ENCODE data around the gene COPRS.

Gene COPRS, protein sequence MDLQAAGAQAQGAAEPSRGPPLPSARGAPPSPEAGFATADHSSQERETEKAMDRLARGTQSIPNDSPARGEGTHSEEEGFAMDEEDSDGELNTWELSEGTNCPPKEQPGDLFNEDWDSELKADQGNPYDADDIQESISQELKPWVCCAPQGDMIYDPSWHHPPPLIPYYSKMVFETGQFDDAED

GRCh38 chr17:31858642-31859486 lies at the start of gene COPRS:
Gene COPRS, minus strand, starts transcription at chr17:31859244. Its CDS starts 45 bp downstream, at chr17:31859199.
- DNase-seq (ENCODE audit: low read depth), result peak; percentile 73

- DNase-seq (ENCODE audit: low read depth), result no peak
Measured at GRCh38 chr17:31908386-31908785, 49.3 kb upstream of the COPRS start.

- no peak for DNase-seq (ENCODE audit: low read depth)
Measured at GRCh38 chr17:31907342-31907962, 48.4 kb upstream of the COPRS start.

- DNase-seq (ENCODE audit: low read depth), result no peak
Measured at GRCh38 chr17:31903401-31903800, 44.4 kb upstream of the COPRS start.

DNA sequence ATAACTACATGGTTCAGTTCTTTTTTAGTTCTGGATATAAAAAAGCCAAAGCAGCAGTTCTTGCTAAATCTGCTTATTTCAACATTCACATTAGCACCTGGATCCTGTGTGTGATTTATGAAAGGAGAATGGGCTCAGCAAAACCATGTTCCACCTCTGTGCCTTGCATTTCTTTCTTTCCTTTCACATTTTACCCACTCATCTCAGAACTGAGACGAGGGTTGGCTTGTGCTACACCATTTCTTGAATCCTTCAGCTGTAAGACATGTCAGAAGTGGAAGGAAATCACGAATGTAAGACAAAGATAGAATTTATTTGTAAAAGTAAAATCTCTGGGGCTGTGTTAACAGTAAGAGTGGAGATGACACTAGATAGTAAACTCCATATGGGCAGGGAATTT lies 43.6 kb upstream of the COPRS start:
- no peak for DNase-seq (ENCODE audit: low read depth)

DNA sequence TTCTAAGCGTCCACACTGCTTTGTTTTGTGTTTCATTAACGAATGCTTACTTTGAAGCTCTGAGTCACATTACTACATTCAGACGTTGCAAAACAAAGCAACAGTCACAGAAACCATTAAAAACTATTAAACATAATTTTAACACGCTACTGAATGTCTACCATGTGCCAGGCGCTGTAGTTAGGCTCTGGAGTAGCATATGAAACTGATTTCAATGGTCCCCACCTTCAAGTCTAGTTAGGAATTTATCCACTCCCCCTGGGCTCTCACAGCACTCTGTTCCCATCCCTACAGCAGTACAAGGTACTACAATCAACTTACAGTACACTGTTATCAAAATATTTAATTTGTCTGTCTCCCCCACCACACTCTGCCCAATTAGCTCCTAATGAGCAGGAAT lies 41.8 kb upstream of the COPRS start:
- DNase-seq (ENCODE audit: low read depth), result no peak

- DNase-seq (ENCODE audit: low read depth), result no peak
Measured at GRCh38 chr17:31888124-31888523, 29.1 kb upstream of the COPRS start.

DNA sequence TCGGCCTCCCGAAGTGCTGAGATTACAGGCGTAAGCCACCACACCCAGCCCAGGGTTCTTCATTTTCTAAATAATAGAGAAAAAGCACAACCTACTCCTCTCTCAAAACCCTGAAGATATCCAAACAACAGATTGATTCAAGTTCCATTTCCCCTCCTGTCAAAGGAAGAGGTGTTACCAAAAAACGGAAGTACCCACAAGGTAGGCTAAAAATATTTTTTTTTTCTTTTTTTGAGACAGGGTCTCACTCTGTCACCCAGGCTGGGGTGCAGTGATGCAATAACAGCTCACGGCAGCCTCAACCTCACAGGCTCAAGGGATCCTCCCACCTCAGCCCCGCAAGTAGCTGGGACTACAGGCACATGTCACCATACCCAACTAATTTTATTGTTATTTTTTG lies 23.5 kb upstream of the COPRS start:
- no peak for DNase-seq (ENCODE audit: low read depth)

GRCh38 chr17:31880311-31880710 lies 21.3 kb upstream of the COPRS start:
- no peak for DNase-seq (ENCODE audit: low read depth)

DNA sequence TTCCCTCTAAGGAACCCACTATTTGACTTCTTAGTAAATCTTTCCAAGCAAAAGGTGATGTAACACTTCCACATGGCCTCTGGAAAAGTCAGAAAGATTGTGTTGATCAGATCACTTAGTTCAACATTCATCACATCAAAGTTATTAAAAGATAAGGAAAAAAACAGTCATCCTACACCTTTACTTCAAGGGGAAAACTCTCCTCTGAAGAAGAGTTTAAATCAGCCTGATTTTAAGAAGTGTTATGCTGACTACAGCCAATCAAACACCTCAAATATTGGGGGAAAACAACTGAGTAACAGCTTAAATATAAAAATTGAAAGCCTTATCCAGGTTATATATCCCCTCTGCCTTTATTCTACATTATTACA lies 19.6 kb upstream of the COPRS start:
- no peak for DNase-seq (ENCODE audit: low read depth)

GRCh38 chr17:31877911-31878702 lies 19.1 kb upstream of the COPRS start:
- DNase-seq (ENCODE audit: low read depth), result no peak

DNA sequence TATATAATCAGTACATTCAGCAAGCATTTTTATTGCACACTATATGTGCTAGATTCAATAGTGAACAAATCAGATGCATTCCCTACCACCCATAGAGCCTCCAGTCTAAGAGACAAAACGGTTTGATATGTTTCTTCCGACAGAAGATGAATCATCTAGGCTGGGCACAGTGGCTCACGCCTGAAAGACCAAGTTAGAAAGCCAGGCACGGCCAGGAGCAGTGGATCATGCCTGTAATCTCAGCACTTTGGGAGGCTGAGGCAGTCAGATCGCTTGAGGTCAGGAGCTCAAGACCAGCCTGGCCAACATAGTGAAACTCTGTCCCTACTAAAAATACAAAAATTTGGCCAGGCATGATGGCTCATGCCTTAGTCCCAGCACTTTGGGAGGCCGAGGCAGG lies 18.3 kb upstream of the COPRS start:
- DNase-seq (ENCODE audit: low read depth), result no peak

DNA sequence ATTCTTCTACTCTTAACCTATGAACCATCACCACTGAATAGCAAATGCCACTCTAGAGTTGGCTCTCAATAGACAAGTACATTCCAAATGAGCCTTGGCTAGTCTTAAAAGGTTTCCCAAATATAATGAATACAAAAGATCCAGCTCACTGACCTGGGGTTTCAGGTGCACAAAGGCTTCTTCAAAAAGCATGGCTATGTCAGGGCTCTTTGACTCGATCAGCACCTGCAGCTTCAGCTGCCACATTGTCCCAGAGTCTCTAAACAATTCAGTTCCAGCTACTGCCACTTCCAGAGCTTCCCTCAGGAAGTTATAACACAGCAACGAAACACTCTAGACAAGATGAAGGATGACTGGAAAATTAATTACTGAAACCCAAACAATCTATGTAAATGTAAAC lies 16.0 kb upstream of the COPRS start:
- DNase-seq (ENCODE audit: low read depth), result no peak

DNA sequence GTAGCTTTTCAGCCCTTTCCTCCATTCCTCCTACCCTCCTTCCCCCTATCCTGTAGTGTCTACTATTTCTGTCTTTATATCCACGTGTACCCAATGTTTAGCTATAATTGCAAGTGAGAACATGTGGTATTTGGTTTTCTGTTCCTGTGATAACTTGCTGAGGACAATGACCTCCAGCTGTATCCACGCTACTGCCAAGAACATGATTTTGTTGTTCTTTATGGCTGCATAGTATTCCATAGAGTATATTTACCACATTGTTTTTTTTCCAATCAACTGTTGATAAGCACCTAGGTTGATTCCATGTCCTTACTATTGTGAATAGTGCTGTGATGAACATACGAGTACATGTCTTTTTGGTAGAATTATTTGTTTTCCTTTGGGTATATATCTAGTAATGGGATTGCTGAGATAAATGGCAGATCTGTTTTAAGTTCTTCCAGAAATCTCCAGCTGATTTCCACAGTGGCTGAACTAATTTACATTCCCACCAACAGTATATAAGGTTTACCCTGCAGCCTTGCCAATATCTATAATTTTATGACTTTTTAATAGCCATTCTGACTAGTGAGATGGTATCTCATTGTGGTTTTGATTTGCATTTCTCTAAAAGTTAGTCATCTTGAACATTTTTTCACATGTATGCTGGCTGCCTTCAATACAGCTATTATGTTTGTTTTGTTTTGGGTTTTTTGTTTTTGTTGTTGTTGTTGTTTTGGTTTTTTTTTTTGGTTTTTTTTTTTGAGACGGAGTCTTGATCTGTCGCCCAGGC lies 10.9 kb upstream of the COPRS start:
- DNase-seq (ENCODE audit: low read depth), result no peak

DNA sequence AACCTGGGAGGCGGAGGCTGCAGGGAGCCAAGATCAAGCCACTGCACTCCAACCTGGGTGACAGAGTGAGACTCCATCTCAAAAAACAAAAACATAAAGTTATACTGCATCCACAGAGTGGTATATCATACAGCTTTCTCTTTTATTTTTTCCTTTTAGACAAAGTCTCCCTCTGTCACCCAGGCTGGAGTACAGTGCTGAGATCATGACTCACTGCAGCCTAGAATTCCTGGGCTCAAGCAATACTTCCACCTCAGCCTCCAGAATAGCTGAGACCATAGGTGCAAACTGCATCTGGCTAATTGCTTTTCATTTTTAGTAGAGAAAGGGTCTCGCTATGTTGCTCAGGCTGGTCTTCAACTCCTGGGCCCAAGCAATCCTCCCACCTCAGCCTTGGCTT lies 10.0 kb upstream of the COPRS start:
- no peak for DNase-seq (ENCODE audit: low read depth)

DNA sequence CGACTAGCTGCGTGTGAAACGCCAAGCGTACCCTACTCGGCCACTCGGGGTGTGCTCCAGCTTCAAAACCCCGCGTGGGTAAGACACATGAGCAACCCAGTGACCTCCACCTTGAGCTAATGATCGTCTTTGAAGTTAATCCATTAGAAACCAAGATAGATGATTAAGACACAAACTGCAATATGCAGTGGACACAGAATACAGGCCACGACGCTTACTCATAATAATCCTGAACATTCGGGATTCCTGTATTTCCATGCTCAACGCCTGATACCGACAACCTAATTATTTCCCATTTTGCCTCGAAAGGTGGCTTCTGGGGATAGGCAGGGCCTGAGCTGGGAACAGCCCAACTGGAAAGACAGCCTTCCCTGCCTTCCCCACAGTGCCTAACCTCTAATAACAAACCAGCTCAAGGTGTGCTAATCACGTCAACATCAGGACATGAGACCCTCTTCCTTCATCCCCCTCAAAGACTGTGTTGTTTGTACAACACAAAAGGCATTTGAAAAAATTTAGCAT lies 504 bp upstream of the COPRS start:
- DNase-seq (ENCODE audit: low read depth), result no peak

DNA sequence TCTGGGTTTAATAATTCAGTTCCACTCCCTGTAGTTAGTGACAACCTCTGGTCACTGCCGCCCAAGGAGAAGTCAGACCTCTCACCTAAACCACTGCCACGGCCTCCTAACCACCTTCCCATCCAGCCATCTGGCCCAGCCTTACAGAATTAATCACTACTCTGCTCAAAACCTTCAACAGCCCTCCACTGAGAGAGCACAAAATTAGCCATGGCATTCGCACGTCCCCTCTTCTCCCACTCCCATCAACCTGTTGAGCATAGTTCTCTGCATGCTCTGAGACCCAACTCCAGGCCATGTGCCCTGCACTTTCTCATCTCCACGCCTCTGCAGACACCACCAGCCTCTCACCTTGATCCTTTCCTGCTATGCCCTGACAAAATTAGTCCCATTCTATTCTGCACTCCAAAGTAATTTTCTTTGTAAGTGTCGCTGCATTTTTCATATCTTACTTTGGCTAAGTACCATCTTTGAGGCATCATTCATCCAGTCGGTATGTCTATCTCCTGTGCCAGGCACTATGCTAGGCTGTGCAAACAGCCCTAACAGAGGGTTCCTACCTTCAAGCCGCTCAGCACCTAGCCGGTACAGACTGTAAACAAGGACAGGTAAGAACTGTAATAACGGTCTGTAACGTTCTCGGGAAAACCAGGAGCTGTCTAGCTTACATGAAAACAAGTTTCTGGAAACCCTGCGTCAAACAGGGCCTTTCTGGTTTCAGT lies 963 bp downstream of the COPRS start:
- DNase-seq (ENCODE audit: low read depth), result no peak

DNA sequence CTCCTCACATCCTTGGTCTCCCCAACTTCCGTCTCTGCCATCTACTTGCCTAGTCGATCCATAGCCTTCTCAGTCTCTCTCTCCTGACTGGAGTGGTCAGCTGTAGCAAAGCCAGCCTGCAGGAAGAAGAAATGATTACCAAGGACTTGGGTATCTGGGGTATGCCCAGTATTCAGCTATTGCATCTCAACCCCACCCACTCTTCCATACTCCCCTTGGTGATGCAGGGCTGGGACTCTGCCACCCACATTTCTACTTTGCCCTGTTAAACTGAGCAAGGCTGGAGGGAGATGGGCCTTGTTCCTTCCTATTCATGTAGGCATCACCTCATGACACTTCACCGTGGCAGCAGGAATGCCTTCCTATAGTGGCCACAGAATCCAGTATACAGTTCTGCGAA lies 2.3 kb downstream of the COPRS start:
- no peak for DNase-seq (ENCODE audit: low read depth)

DNA sequence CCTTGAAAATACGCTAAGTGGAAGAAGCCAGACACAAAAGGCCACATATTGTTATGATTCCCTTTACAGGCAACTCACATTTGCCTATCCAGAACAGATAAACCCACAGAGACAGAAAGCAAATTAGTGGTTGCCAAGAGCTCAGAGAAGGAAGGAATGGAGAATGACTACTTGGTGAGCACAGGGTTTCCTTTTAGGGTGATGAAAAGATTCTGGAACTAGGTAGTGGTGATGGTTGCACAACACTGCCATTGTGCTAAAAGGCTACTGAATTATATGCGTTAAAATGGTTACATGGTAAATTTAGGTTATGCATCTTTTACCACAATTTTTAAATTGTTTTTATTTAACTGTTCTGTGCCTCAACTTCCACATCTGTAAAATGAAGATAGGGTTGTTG lies 4.4 kb downstream of the COPRS start:
- DNase-seq (ENCODE audit: low read depth), result no peak

DNA sequence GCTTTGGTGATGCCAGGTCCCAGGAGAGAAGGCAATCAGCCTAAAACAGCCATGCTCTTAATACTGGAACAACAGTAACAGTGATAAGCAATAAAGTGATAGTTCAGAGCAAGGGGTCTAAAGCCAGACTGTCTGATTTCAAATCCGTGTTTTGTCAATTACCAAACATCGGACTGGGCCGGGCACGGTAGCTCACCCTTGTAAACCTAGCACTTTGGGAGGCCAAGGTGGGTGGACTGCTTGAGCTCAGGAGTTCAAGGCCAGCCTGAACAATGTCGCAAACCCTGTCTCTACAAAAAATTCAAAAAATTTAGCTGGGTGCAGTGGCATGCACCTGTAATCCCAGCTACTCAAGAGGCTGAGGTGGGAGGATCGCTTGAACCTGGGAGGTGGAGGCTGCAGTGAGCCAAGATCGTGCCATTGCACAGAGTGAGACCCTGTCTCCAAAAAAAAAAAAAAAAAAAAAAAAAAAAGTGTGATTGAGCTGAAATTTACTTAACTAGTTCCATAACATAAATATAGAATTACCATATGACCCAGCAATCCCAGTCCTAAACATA lies 5.1 kb downstream of the COPRS start:
- no peak for DNase-seq (ENCODE audit: low read depth)

DNA sequence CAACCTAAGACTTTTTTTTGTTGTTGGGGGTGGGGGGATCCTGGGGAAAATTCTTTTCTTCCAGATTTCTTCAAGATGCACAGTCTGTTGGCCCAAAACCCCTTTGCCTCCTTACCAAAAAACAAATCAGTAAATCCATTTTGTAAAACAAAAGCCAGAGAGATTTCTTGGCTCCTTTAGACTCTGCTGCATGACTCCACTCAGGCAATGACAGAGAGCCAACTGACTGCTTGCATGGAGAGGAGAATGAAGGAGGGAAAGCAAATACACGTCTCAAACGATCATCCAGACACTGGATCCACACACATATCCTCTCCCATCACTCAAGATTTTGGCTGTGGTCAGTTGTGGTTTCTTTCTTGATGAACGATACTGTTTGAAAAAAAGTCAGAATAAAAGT lies 13.8 kb downstream of the COPRS start:
- DNase-seq (ENCODE audit: low read depth), result no peak
